ENCODE results near the gene KLHL29. TPM values are rescaled to one million over a fixed set of nuclear protein-coding genes. Genes with fewer than 3 reads are reported as not detected.

KLHL29 gene
- total and polyA plus RNA-seq, 2 experiments from 2014 or later: 1.9 to 6.4 TPM

DNA sequence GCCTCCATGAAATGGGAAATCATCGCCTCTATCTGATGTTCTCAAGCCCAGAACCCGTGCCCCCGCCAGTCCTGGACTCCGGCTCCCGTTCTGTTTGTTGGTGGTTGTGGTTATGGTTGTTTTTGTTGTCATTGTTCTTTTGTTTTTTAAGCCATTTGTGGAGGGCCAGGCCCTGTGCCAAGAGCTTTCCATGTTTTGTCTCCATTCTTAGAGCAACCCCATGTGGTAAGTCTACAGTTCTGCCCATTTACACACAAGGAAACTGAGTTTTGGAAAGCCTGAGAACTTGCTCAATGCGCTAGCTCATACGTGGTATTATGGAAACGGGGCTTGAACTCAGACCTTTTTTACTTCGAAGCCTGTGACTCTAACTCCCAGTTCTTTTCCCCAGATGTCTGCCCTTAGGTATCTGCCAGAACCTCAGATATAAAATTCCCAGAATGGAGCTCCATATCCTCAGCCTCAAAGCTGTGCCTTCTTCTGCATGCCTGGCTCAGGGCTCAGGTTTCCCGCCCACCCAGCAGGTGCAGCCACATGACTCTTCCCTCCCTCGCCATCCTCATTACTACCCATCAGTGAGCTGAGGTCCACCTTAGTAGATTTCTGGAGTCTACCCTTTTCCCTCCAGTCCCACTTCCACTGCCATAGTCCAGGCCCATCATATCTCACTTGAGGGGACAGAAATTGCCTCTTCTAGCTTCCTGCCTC, 194.1 kb downstream of the KLHL29 start:
- Histone ChIP-seq H3K4me2 (ENCODE audit: unreplicated experiment) (no peak overlapping the region), H3K9me3 (ENCODE audit: low read depth) (no peaks in the 10 kb centered on the region), H3K9ac (no peak overlapping the region), H3F3A (ENCODE audit: insufficient read depth) (no peaks in the 10 kb centered on the region), H3K27me3 (replicated peaks; ENCODE audit: insufficient read depth) (no peaks in the 10 kb centered on the region), H4K20me1 (ENCODE audit: insufficient read depth) (no peaks in the 10 kb centered on the region), H2AFZ (no peak overlapping the region), H3K4me1 (ENCODE audit: insufficient read depth) (no peaks in the 10 kb centered on the region), H3K4me3 (no peak overlapping the region), H3K9me2 (ENCODE audit: insufficient read depth) (no peaks in the 10 kb centered on the region), H3K36me3 (ENCODE audit: low read depth) (no peaks in the 10 kb centered on the region), H3K27ac (no peak overlapping the region), H3K79me2 (ENCODE audit: insufficient read depth) (no peaks in the 10 kb centered on the region)
- 65 to 70% methylated on average over 11 of the region's 11 CpGs for WGBS, 2 experiments (ENCODE audit: low coverage in 1 of 2, low lambda C conversion rate in 2 of 2, missing lambda C conversion rate in 2 of 2)
- in situ Hi-C loops (cut with MboI): no loop called here
- DNase-seq: no peak
- no peak for TF ChIP-seq EZH2 (IDR thresholded peaks at IDR 0.05; ENCODE audit: insufficient read depth, poor library complexity, severe bottlenecking)
- TF ChIP-seq EZH2phosphoT487 (IDR thresholded peaks at IDR 0.05; ENCODE audit: insufficient read depth, low read depth): no peak

GRCh38 chr2:23579674-23580073, 194.7 kb downstream of the KLHL29 start:
- in situ Hi-C loops (cut with MboI): no loop called here
- Histone ChIP-seq H3K27ac (no peak overlapping the region), H3K36me3 (ENCODE audit: low read depth) (no peaks in the 10 kb centered on the region), H3K9me2 (ENCODE audit: insufficient read depth) (no peaks in the 10 kb centered on the region), H3K9me3 (ENCODE audit: low read depth) (no peaks in the 10 kb centered on the region), H3F3A (ENCODE audit: insufficient read depth) (no peaks in the 10 kb centered on the region), H4K20me1 (ENCODE audit: insufficient read depth) (no peaks in the 10 kb centered on the region), H3K4me3 (no peak overlapping the region), H3K27me3 (replicated peaks; ENCODE audit: insufficient read depth) (no peaks in the 10 kb centered on the region), H2AFZ (no peak overlapping the region), H3K9ac (no peak overlapping the region), H3K4me2 (ENCODE audit: unreplicated experiment) (no peak overlapping the region), H3K79me2 (ENCODE audit: insufficient read depth) (no peaks in the 10 kb centered on the region), H3K4me1 (ENCODE audit: insufficient read depth) (no peaks in the 10 kb centered on the region)
- DNase-seq: no peak
- WGBS, 2 experiments (ENCODE audit: low coverage in 1 of 2, low lambda C conversion rate in 2 of 2, missing lambda C conversion rate in 2 of 2): 90 to 92% methylated on average over 5 of the region's 5 CpGs
- no peak for TF ChIP-seq EZH2 (IDR thresholded peaks at IDR 0.05; ENCODE audit: insufficient read depth, poor library complexity, severe bottlenecking)
- no peak for TF ChIP-seq EZH2phosphoT487 (IDR thresholded peaks at IDR 0.05; ENCODE audit: insufficient read depth, low read depth)

GRCh38 chr2:23583467-23583866, 198.5 kb downstream of the KLHL29 start:
- Histone ChIP-seq H3K36me3 (ENCODE audit: low read depth) (no peaks in the 10 kb centered on the region), H3K27me3 (replicated peaks; ENCODE audit: insufficient read depth) (no peaks in the 10 kb centered on the region), H2AFZ (no peak overlapping the region), H3K9me3 (ENCODE audit: low read depth) (no peaks in the 10 kb centered on the region), H3K4me3 (no peak overlapping the region), H3K4me2 (ENCODE audit: unreplicated experiment) (no peak overlapping the region), H4K20me1 (ENCODE audit: insufficient read depth) (no peaks in the 10 kb centered on the region), H3F3A (ENCODE audit: insufficient read depth) (no peaks in the 10 kb centered on the region), H3K9ac (no peak overlapping the region), H3K27ac (no peak overlapping the region), H3K79me2 (ENCODE audit: insufficient read depth) (no peaks in the 10 kb centered on the region), H3K4me1 (ENCODE audit: insufficient read depth) (no peaks in the 10 kb centered on the region), H3K9me2 (ENCODE audit: insufficient read depth) (no peaks in the 10 kb centered on the region)
- WGBS, 2 experiments (ENCODE audit: low coverage in 1 of 2, low lambda C conversion rate in 2 of 2, missing lambda C conversion rate in 2 of 2): 90 to 92% methylated on average over 8 of the region's 8 CpGs
- no peak for TF ChIP-seq EZH2 (IDR thresholded peaks at IDR 0.05; ENCODE audit: insufficient read depth, poor library complexity, severe bottlenecking)
- TF ChIP-seq EZH2phosphoT487 (IDR thresholded peaks at IDR 0.05; ENCODE audit: insufficient read depth, low read depth): no peak
- in situ Hi-C loops (cut with MboI): no loop called here
- DNase-seq: no peak

DNA sequence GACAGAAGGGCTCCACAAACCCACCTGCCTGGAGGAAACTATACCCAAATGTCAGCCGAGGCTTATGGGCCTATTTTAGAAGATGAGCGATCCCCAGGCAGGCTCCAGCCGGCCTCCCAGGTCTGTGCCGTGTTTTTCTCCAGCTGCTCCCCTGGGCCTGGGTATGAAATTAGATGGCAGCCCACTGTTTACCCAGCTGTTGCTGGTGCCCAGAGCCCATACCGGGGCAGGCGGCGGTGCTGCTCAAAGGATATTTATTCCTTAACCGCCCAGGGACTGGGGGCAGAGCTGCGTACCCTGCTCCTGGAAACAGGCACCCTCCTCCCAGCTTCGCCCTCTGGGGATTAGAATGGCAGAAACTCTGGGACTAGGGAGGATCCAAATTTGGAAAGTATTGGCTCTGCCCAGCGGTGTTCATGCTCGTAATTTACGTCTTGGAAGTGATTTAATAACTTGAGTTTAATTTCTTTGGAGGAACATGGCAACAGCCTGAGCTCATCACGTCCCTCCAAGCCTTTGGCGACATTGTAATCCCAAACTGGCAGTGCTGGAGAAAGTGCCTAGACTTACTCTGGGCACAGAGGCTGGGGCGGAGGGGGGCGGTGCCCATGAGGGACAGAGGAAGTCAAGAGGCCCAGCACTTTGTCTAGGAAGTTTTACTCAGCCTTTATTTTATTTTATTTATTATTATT, 199.2 kb downstream of the KLHL29 start:
- 77 to 78% methylated on average over 17 of the region's 17 CpGs for WGBS, 2 experiments (ENCODE audit: low coverage in 1 of 2, low lambda C conversion rate in 2 of 2, missing lambda C conversion rate in 2 of 2)
- H3K4me3 ChIP-seq: no peak overlapping the region
- TF ChIP-seq EZH2phosphoT487 (IDR thresholded peaks at IDR 0.05; ENCODE audit: insufficient read depth, low read depth) (no peak), EZH2 (IDR thresholded peaks at IDR 0.05; ENCODE audit: insufficient read depth, poor library complexity, severe bottlenecking) (no peak)

More for the DNA sequence above, 199.2 kb downstream of the KLHL29 start:
- Histone ChIP-seq H3K79me2 (ENCODE audit: insufficient read depth) (no peaks in the 10 kb centered on the region), H3K36me3 (ENCODE audit: low read depth) (no peaks in the 10 kb centered on the region), H3K4me1 (ENCODE audit: insufficient read depth) (no peaks in the 10 kb centered on the region), H3K4me2 (ENCODE audit: unreplicated experiment) (no peak overlapping the region), H3K27ac (no peak overlapping the region), H4K20me1 (ENCODE audit: insufficient read depth) (no peaks in the 10 kb centered on the region), H3K9me2 (ENCODE audit: insufficient read depth) (no peaks in the 10 kb centered on the region), H3K9ac (no peak overlapping the region), H3K9me3 (ENCODE audit: low read depth) (no peaks in the 10 kb centered on the region), H2AFZ (no peak overlapping the region), H3F3A (ENCODE audit: insufficient read depth) (no peaks in the 10 kb centered on the region), H3K27me3 (replicated peaks; ENCODE audit: insufficient read depth) (no peaks in the 10 kb centered on the region)
- in situ Hi-C loops (cut with MboI): no loop called here
- DNase-seq: no peak

Measured in GM23248 (cell line).